ENCODE data around the gene SOS1. TPM values are rescaled to one million over a fixed set of nuclear protein-coding genes. Genes with fewer than 3 reads are reported as not detected.

Gene SOS1
- total and polyA plus RNA-seq, 4 donors, result 3.9 to 97.6 (median 14.6) TPM

DNA sequence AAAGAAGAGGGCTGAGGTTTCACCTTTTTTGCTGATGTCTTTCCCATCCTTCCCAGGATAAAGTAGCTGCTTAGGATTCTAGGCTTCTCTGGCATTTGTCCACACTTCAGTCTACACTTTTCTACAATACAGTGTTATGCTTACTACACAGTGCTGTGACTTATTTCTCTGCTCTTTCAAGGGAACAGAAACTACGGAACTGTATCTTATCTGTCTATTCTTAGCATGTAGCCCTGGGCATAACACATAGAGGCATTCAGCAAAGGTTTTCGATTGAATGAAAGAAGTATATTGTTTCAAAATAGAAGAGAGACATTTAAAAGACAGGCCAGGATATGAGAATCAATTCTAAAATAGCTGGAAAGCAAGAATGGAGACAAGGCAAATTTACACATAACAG lies 120.3 kb downstream of the SOS1 start:
- WGBS, 2 donors, result 91 to 98% methylated on average over 2 of the region's 2 CpGs
- peaks cover 11 to 40% (median 20%) of the 10 kb centered on the region in 4 donors for H3K36me3 ChIP-seq (ENCODE audit: control insufficient read depth in 4 of 4, insufficient read depth in 4 of 4, low read length in 4 of 4)
- ATAC-seq (ENCODE audit: insufficient read depth, low FRiP score), result no peak

GRCh38 chr2:38997781-38998180 lies 123.1 kb downstream of the SOS1 start:
- ATAC-seq (ENCODE audit: insufficient read depth, low FRiP score) (peak; percentile 75), DNase-seq (peak; percentile 44 to 92 (median 88))
- no peak overlapping the region for H3K9ac ChIP-seq (ENCODE audit: insufficient read depth in 1 of 2, low read length in 2 of 2)
- H3K27me3 ChIP-seq (ENCODE audit: control insufficient read depth in 3 of 3, insufficient read depth in 3 of 3, low read length in 2 of 3), result no peaks in the 10 kb centered on the region
- no peak for TF ChIP-seq CTCF (IDR thresholded peaks at IDR 0.05; ENCODE audit: control extremely low read depth, extremely low read depth)
- H3K4me3 ChIP-seq, result no peak overlapping the region
- peaks cover 10 to 35% (median 19%) of the 10 kb centered on the region in 4 donors for H3K36me3 ChIP-seq (ENCODE audit: control insufficient read depth in 4 of 4, insufficient read depth in 4 of 4, low read length in 4 of 4)
- no peak overlapping the region for H3K27ac ChIP-seq (ENCODE audit: low read depth in 1 of 2, low read length in 1 of 2)
- no peaks in the 10 kb centered on the region for H3K9me3 ChIP-seq (ENCODE audit: control insufficient read depth in 4 of 4, insufficient read depth in 3 of 4, low read length in 3 of 4)
- peaks cover 0 to 2% (median 0%) of the 10 kb centered on the region in 5 donors for H3K4me1 ChIP-seq (ENCODE audit: control insufficient read depth in 5 of 5, insufficient read depth in 5 of 5, low read length in 5 of 5)
- WGBS, 2 donors, result 16 to 33% methylated on average over 4 of the region's 4 CpGs

More for the DNA sequence above, 120.3 kb downstream of the SOS1 start:
- Histone ChIP-seq H3K9me3 (ENCODE audit: control insufficient read depth in 4 of 4, insufficient read depth in 3 of 4, low read length in 3 of 4) (no peaks in the 10 kb centered on the region), H3K27ac (ENCODE audit: low read depth in 1 of 2, low read length in 1 of 2) (no peak overlapping the region), H3K27me3 (ENCODE audit: control insufficient read depth in 3 of 3, insufficient read depth in 3 of 3, low read length in 2 of 3) (no peaks in the 10 kb centered on the region), H3K4me1 (ENCODE audit: control insufficient read depth in 5 of 5, insufficient read depth in 5 of 5, low read length in 5 of 5) (peaks cover 0 to 2% (median 0%) of the 10 kb centered on the region in 5 donors), H3K9ac (ENCODE audit: insufficient read depth in 1 of 2, low read length in 2 of 2) (no peak overlapping the region), H3K4me3 (no peak overlapping the region)
- TF ChIP-seq CTCF (IDR thresholded peaks at IDR 0.05; ENCODE audit: control extremely low read depth, extremely low read depth), result no peak
- no peak for DNase-seq

GRCh38 chr2:38991899-38992298 lies 129.0 kb downstream of the SOS1 start:
- ATAC-seq (ENCODE audit: insufficient read depth, low FRiP score) (no peak), DNase-seq (no peak)
- TF ChIP-seq CTCF (IDR thresholded peaks at IDR 0.05; ENCODE audit: control extremely low read depth, extremely low read depth), result no peak
- Histone ChIP-seq H3K9me3 (ENCODE audit: control insufficient read depth in 4 of 4, insufficient read depth in 3 of 4, low read length in 3 of 4) (no peaks in the 10 kb centered on the region), H3K27ac (ENCODE audit: low read depth in 1 of 2, low read length in 1 of 2) (no peak overlapping the region), H3K4me3 (no peak overlapping the region), H3K36me3 (ENCODE audit: control insufficient read depth in 4 of 4, insufficient read depth in 4 of 4, low read length in 4 of 4) (peaks cover 4 to 11% (median 8%) of the 10 kb centered on the region in 4 donors), H3K27me3 (ENCODE audit: control insufficient read depth in 3 of 3, insufficient read depth in 3 of 3, low read length in 2 of 3) (no peaks in the 10 kb centered on the region), H3K4me1 (ENCODE audit: control insufficient read depth in 5 of 5, insufficient read depth in 5 of 5, low read length in 5 of 5) (no peaks in the 10 kb centered on the region), H3K9ac (ENCODE audit: insufficient read depth in 1 of 2, low read length in 2 of 2) (no peak overlapping the region)
- 95 to 96% methylated on average over 2 of the region's 2 CpGs for WGBS, 2 donors

- Histone ChIP-seq H3K9ac (ENCODE audit: insufficient read depth in 1 of 2, low read length in 2 of 2) (no peak overlapping the region), H3K36me3 (ENCODE audit: control insufficient read depth in 4 of 4, insufficient read depth in 4 of 4, low read length in 4 of 4) (peaks cover 7 to 14% (median 12%) of the 10 kb centered on the region in 4 donors), H3K27me3 (ENCODE audit: control insufficient read depth in 3 of 3, insufficient read depth in 3 of 3, low read length in 2 of 3) (no peaks in the 10 kb centered on the region), H3K4me1 (ENCODE audit: control insufficient read depth in 5 of 5, insufficient read depth in 5 of 5, low read length in 5 of 5) (no peaks in the 10 kb centered on the region), H3K9me3 (ENCODE audit: control insufficient read depth in 4 of 4, insufficient read depth in 3 of 4, low read length in 3 of 4) (no peaks in the 10 kb centered on the region), H3K4me3 (no peak overlapping the region), H3K27ac (ENCODE audit: low read depth in 1 of 2, low read length in 1 of 2) (no peak overlapping the region)
- DNase-seq, result peak in 1 of 3 donors; percentile 34
- 96 to 97% methylated on average over 1 of the region's 1 CpG for WGBS, 2 donors
- ATAC-seq (ENCODE audit: insufficient read depth, low FRiP score), result no peak
- TF ChIP-seq CTCF (IDR thresholded peaks at IDR 0.05; ENCODE audit: control extremely low read depth, extremely low read depth), result no peak
These were observed 132.1 kb downstream of the SOS1 start for GRCh38 chr2:38988716-38989115.
